SK-N-SH (cell line): Measurements from ENCODE around the gene ST6GALNAC6. TPM values are rescaled to one million over a fixed set of nuclear protein-coding genes. Genes with fewer than 3 reads are reported as not detected.

Experiments used
- CTCF ChIA-PET: fragments of 300-600, 350-600 bp; formaldehyde crosslinking; extraction: SDS; loops from one replicate; lab custom pipeline; 2021; lab: Yijun Ruan, JAX
- POLR2A ChIA-PET: fragments of 350-600 bp; sonication (Branson Sonifier 250); formaldehyde crosslinking; extraction: SDS; loops from one replicate; lab custom pipeline; 2020; ENCODE audit warnings: antibody characterized with exemption, inconsistent platforms; lab: Yijun Ruan, JAX
- DNase-seq: peaks from one replicate; pipeline ENCODE4 v3.0.0; 2012
- H2AFZ ChIP-seq: fragments of 200-600 bp; sonication (generic); 2 replicates; pipeline ENCODE4 v1.8.1; 2016; ENCODE audit warnings: antibody characterized with exemption, mild to moderate bottlenecking, low read depth
- H3F3A ChIP-seq: fragments of 200-600 bp; sonication (generic); replicated peaks from 2 replicates; pipeline ENCODE3; 2016; ENCODE audit warnings: antibody characterized with exemption, mild to moderate bottlenecking; ENCODE audit not compliant: insufficient read depth
- H3K27ac ChIP-seq, 2 experiments: fragments of 200-500 bp in 1 of 2; fragments of 200-600 bp in 1 of 2; sonication (Bioruptor generic) in 1 of 2; sonication (generic), shearing (Covaris generic) in 1 of 2; 2 replicates each; pipeline versions ENCODE4 v1.5.1 to v1.6.1; 2014 to 2016; ENCODE audit warnings: low read depth in 2 of 2, inconsistent platforms in 1 of 2, low read length in 1 of 2, mild to moderate bottlenecking in 1 of 2, mixed read lengths in 1 of 2
- H3K27me3 ChIP-seq: fragments of 200-600 bp; sonication (generic), shearing (Covaris generic); 2 replicates; pipeline ENCODE4 v1.6.1; 2016; ENCODE audit warnings: mixed run types; ENCODE audit not compliant: insufficient read depth
- H3K36me3 ChIP-seq, 2 experiments: fragments of 200-500 bp in 1 of 2; fragments of 200-600 bp in 1 of 2; sonication (Bioruptor generic) in 1 of 2; sonication (generic) in 1 of 2; replicated peaks in 1 of 2; 2 replicates each; pipeline versions ENCODE3 to v1.5.1; 2014 to 2016; ENCODE audit warnings: low read length in 1 of 2, mild to moderate bottlenecking in 1 of 2; ENCODE audit not compliant: insufficient read depth in 2 of 2, control insufficient read depth in 1 of 2
- H3K4me1 ChIP-seq, 2 experiments: fragments of 200-500 bp in 1 of 2; fragments of 200-600 bp in 1 of 2; sonication (Bioruptor generic) in 1 of 2; sonication (generic), shearing (Covaris generic) in 1 of 2; 2 replicates each; pipeline versions ENCODE4 v1.5.1 to v1.6.1; 2014 to 2016; ENCODE audit warnings: low read depth in 1 of 2, low read length in 1 of 2, mixed run types in 1 of 2; ENCODE audit not compliant: insufficient read depth in 2 of 2, control insufficient read depth in 1 of 2
- H3K4me2 ChIP-seq: fragments of 200-600 bp; sonication (generic), shearing (Covaris generic); 2 replicates; pipeline ENCODE4 v1.6.1; 2017; ENCODE audit warnings: mixed run types
- H3K4me3 ChIP-seq, 2 experiments: fragments of 200-500 bp in 1 of 2; fragments of 200-600 bp in 1 of 2; sonication (Bioruptor generic) in 1 of 2; sonication (generic), shearing (Covaris generic) in 1 of 2; 2 replicates each; pipeline versions ENCODE4 v1.5.1 to v1.8.1; 2014 to 2016; ENCODE audit warnings: low read depth in 2 of 2, inconsistent platforms in 1 of 2, low read length in 1 of 2, mild to moderate bottlenecking in 1 of 2, mixed read lengths in 1 of 2, moderate library complexity in 1 of 2
- H3K79me2 ChIP-seq: fragments of 200-600 bp; sonication (generic); 2 replicates; pipeline ENCODE4 v1.8.1; 2017; ENCODE audit warnings: mild to moderate bottlenecking; ENCODE audit not compliant: insufficient read depth
- H3K9ac ChIP-seq: fragments of 200-600 bp; sonication (generic); 2 replicates; pipeline ENCODE4 v1.6.1; 2017; ENCODE audit warnings: mixed run types
- H3K9me2 ChIP-seq: fragments of 200-600 bp; sonication (generic); 2 replicates; pipeline ENCODE4 v1.6.1; 2017; ENCODE audit warnings: mixed run types
- H3K9me3 ChIP-seq: fragments of 200-600 bp; sonication (generic); 2 replicates; pipeline ENCODE4 v1.6.1; 2017; ENCODE audit warnings: mixed run types, mild to moderate bottlenecking, moderate library complexity
- H4K20me1 ChIP-seq: fragments of 200-600 bp; sonication (generic); 2 replicates; pipeline ENCODE4 v1.6.1; 2017; ENCODE audit warnings: mild to moderate bottlenecking, mixed run types; ENCODE audit not compliant: insufficient read depth
- RAD21 ChIP-seq: IDR thresholded peaks from 2 replicates; pipeline ENCODE4 v1.6.1; 2012; ENCODE audit warnings: mild to moderate bottlenecking, low read length
- RCOR1 ChIP-seq: fragments of 150-350 bp; IDR thresholded peaks from 2 replicates; pipeline ENCODE4 v1.6.1; 2017; ENCODE audit warnings: antibody characterized with exemption, low read length
- RFX5 ChIP-seq: IDR thresholded peaks from 2 replicates; pipeline ENCODE4 v1.6.1; 2012; ENCODE audit warnings: mild to moderate bottlenecking, improper control_type of control experiment, low read length
- SMC3 ChIP-seq: IDR thresholded peaks from 2 replicates; pipeline ENCODE4 v1.6.1; 2012; ENCODE audit warnings: low read depth, low read length, improper control_type of control experiment
- WGBS: methylation state at CpG from one replicate; pipeline ENCODE4 v1.1.6; 2017; ENCODE audit warnings: low lambda C conversion rate; 5-methylcytosine and 5-hydroxymethylcytosine counted together
- polyA plus RNA-seq, 3 experiments: library from polyadenylated mRNA; depleted of rRNA; stranded (reverse); fragments of >200 nt; gene quantifications; 2 replicates each; pipeline ENCODE4 v1.2.3, GENCODE V29; 2012
- TF ChIP-seq, protein P1 (sequence below): IDR thresholded peaks from 2 replicates; pipeline ENCODE4 v1.6.1; 2012; ENCODE audit warnings: mild to moderate bottlenecking, low read depth, low read length, moderate library complexity
- TF ChIP-seq, protein P2 (sequence below): IDR thresholded peaks from 2 replicates; pipeline ENCODE4 v1.4.0; 2012; ENCODE audit warnings: low read depth, borderline replicate concordance
- TF ChIP-seq, protein P3 (sequence below): fragments of 200-600 bp; sonication (generic); IDR thresholded peaks from 2 replicates; pipeline ENCODE4 v1.6.1; 2017; ENCODE audit warnings: antibody characterized with exemption, mild to moderate bottlenecking, moderate library complexity

The ST6GALNAC6 gene
- polyA plus RNA-seq, 1 of the 3 experiments (the other 2 are of a cell fraction) = 34.8 TPM

DNA sequence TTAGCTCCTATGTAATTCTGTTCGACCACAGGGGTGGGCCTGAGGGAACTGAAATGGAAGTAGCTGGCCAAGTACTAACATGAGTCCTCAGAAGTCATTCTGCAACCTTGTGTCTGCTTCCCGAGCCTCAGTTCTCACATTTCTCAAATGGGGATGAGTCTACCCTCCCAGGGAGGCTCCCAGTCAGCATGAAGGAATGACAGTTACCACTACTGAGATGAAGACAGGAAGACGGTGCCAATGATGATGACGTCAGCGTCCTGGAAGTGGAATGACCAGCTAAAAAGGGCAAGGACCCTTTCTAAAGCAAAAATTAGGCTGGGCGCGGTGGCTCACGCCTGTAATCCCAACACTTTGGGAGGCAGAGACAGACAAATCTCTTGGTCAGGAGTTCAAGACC, 24.4 kb upstream of the ST6GALNAC6 start (continued):
- TF ChIP-seq, protein P1, sequence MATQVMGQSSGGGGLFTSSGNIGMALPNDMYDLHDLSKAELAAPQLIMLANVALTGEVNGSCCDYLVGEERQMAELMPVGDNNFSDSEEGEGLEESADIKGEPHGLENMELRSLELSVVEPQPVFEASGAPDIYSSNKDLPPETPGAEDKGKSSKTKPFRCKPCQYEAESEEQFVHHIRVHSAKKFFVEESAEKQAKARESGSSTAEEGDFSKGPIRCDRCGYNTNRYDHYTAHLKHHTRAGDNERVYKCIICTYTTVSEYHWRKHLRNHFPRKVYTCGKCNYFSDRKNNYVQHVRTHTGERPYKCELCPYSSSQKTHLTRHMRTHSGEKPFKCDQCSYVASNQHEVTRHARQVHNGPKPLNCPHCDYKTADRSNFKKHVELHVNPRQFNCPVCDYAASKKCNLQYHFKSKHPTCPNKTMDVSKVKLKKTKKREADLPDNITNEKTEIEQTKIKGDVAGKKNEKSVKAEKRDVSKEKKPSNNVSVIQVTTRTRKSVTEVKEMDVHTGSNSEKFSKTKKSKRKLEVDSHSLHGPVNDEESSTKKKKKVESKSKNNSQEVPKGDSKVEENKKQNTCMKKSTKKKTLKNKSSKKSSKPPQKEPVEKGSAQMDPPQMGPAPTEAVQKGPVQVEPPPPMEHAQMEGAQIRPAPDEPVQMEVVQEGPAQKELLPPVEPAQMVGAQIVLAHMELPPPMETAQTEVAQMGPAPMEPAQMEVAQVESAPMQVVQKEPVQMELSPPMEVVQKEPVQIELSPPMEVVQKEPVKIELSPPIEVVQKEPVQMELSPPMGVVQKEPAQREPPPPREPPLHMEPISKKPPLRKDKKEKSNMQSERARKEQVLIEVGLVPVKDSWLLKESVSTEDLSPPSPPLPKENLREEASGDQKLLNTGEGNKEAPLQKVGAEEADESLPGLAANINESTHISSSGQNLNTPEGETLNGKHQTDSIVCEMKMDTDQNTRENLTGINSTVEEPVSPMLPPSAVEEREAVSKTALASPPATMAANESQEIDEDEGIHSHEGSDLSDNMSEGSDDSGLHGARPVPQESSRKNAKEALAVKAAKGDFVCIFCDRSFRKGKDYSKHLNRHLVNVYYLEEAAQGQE = no peak
- no peak for TF ChIP-seq RCOR1

DNA sequence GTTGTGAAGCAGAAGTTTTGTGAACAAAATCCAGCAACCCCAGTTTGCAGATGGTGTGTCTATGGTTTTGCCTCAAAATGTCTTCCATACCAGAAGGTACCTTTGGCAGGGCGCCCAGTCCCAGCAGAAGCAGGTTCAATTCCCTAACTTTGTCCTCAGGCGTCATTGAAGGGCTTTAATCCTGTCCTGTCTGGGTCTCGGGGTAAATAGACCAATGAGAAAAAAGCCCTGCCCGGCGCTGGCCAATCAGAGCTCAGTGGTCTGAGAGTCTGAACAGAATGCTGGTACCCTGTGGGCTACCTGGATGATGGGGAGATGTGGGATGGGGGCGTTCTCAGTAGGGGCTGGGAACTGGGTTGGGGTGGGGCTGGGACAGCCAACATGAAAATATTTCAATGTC, 23.6 kb upstream of the ST6GALNAC6 start:
- Histone ChIP-seq H4K20me1 (no peaks in the 10 kb centered on the region), H2AFZ (no peak overlapping the region), H3K79me2 (no peaks in the 10 kb centered on the region), H3K4me3 (no peak overlapping the region), H3K27ac (peak overlapping the region in 1 of 2 experiments; percentile 95; a peak in 2 of 4 replicates), H3K9ac (peak overlapping the region; percentile 55; the same call in 1 of the 2 replicates), H3F3A (peaks cover 48% of the 10 kb centered on the region), H3K4me1 (peaks cover 16 to 26% of the 10 kb centered on the region in 2 experiments; a peak in 3 of 4 replicates), H3K36me3 (no peaks in the 10 kb centered on the region), H3K27me3 (no peaks in the 10 kb centered on the region), H3K9me3 (no peaks in the 10 kb centered on the region), H3K4me2 (0 out of 2 replicates have a peak overlapping the region, but pooled peaks have one; percentile 36), H3K9me2 (no peaks in the 10 kb centered on the region)
- peak; percentile 72 for DNase-seq
- TF ChIP-seq RAD21 = no peak
- TF ChIP-seq RFX5 = peak; percentile 71; the same call in 1 of the 2 replicates
- 80% methylated on average over 6 of the region's 6 CpGs for WGBS
- CTCF ChIA-PET = interaction anchor here (0.6 to 4.4 kb wide), 9 partner anchors 32 to 750 kb away, joined by 3 to 31 read pairs (median 3); partner anchors contain the start of genes AK1 and TOR2A
- POLR2A ChIA-PET = interaction anchor here (0.6 kb wide), 1 partner anchor 41 kb away, joined by 4 read pairs; no protein-coding TSS in a partner anchor

DNA sequence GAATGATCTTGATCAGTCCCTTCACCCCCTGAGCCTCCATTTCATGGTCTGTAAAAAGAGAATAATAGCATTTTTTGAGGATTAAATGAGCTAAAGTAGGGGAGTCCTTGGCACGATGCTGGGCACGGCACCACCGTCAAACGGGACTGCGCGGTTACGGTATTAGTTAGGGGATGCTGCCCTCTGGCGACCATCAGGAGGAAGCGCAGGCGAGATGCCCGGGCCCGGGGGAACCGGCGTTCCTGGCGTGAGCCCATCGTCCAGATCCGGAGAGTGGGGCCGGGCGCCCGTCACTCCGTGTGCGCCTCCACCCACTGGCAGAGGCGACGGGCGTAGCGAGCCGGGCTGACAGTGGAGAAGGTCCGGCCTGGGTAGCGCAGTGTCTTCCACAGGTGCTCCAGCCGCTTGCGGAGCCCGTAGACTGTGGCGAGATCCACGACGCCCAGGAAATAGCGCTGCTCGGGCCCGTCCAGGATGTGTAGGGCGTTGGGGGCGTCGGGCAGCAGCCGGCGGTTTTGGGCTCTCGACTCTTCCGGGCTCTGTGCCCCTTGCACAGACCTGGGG, 22.2 kb upstream of the ST6GALNAC6 start:
- peak; percentile 94 for DNase-seq
- POLR2A ChIA-PET = interaction anchor here (0.7 to 1.4 kb wide), 4 partner anchors 9 to 187 kb away, joined by 3 to 4 read pairs (median 4); partner anchors contain the start of genes CDK9 and PIP5KL1
- peak overlapping the region; percentile 61; the same call in 1 of the 2 replicates for H2AFZ ChIP-seq

More for the DNA sequence above, 22.2 kb upstream of the ST6GALNAC6 start:
- Histone ChIP-seq H3K4me2 (no peak overlapping the region; the same call in 1 of the 2 replicates), H4K20me1 (no peaks in the 10 kb centered on the region), H3K27ac (peak overlapping the region in 1 of 2 experiments; percentile 27; a peak in 1 of 4 replicates), H3K79me2 (peaks cover under 1% of the 10 kb centered on the region; the same call in 1 of the 2 replicates), H3K4me1 (peaks cover 23 to 35% of the 10 kb centered on the region in 2 experiments; a peak in 3 of 4 replicates), H3K27me3 (no peaks in the 10 kb centered on the region), H3K9ac (no peak overlapping the region), H3K36me3 (no peaks in the 10 kb centered on the region), H3F3A (peaks cover 57% of the 10 kb centered on the region), H3K9me3 (no peaks in the 10 kb centered on the region), H3K4me3 (peak overlapping the region in 1 of 2 experiments; percentile 41; a peak in 1 of 4 replicates), H3K9me2 (no peaks in the 10 kb centered on the region)
- TF ChIP-seq RAD21 (peak; percentile 92), RFX5 (no peak), RCOR1 (peak; percentile 31; the same call in 1 of the 2 replicates), SMC3 (peak; percentile 84)
- TF ChIP-seq, protein P2, sequence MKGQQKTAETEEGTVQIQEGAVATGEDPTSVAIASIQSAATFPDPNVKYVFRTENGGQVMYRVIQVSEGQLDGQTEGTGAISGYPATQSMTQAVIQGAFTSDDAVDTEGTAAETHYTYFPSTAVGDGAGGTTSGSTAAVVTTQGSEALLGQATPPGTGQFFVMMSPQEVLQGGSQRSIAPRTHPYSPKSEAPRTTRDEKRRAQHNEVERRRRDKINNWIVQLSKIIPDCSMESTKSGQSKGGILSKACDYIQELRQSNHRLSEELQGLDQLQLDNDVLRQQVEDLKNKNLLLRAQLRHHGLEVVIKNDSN = no peak
- TF ChIP-seq, protein P3, sequence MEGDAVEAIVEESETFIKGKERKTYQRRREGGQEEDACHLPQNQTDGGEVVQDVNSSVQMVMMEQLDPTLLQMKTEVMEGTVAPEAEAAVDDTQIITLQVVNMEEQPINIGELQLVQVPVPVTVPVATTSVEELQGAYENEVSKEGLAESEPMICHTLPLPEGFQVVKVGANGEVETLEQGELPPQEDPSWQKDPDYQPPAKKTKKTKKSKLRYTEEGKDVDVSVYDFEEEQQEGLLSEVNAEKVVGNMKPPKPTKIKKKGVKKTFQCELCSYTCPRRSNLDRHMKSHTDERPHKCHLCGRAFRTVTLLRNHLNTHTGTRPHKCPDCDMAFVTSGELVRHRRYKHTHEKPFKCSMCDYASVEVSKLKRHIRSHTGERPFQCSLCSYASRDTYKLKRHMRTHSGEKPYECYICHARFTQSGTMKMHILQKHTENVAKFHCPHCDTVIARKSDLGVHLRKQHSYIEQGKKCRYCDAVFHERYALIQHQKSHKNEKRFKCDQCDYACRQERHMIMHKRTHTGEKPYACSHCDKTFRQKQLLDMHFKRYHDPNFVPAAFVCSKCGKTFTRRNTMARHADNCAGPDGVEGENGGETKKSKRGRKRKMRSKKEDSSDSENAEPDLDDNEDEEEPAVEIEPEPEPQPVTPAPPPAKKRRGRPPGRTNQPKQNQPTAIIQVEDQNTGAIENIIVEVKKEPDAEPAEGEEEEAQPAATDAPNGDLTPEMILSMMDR = peak; percentile 85
- WGBS = 42% methylated on average over 6 of the region's 45 CpGs
- CTCF ChIA-PET = interaction anchor here (0.5 to 7.0 kb wide), 66 partner anchors 9 to 524 kb away, joined by 3 to 41 read pairs (median 4); partner anchors contain the start of genes AK1, CDK9, ENG and PIP5KL1
